DOHH2 (cell line): ENCODE measurements around the gene JOSD1.

Experiments
- H3F3A ChIP-seq: fragments of 200-600 bp; sonication (generic), shearing (Covaris generic); 2 replicates; pipeline ENCODE4 v1.6.0; 2016; ENCODE audit warnings: antibody characterized with exemption, mild to moderate bottlenecking; ENCODE audit not compliant: control insufficient read depth, insufficient read depth
- H3K27ac ChIP-seq: fragments of 200-600 bp; sonication (generic); 2 replicates; pipeline ENCODE4 v1.5.1; 2014; ENCODE audit warnings: low read depth, mild to moderate bottlenecking, low read length, moderate library complexity
- H3K27me3 ChIP-seq: fragments of 200-600 bp; sonication (generic); 2 replicates; pipeline ENCODE4 v1.6.1; 2014; ENCODE audit warnings: mild to moderate bottlenecking, low read length, mixed read lengths; ENCODE audit not compliant: control insufficient read depth
- H3K36me3 ChIP-seq: fragments of 200-600 bp; sonication (generic); 2 replicates; pipeline ENCODE4 v1.6.1; 2014; ENCODE audit warnings: mild to moderate bottlenecking, low read length, moderate library complexity, mixed read lengths; ENCODE audit not compliant: control insufficient read depth
- H3K4me1 ChIP-seq: fragments of 200-600 bp; sonication (generic); 2 replicates; pipeline ENCODE4 v1.6.1; 2014; ENCODE audit warnings: mild to moderate bottlenecking, low read length, mixed read lengths; ENCODE audit not compliant: control insufficient read depth
- H3K4me2 ChIP-seq: fragments of 200-600 bp; sonication (generic); 2 replicates; pipeline ENCODE4 v1.6.0; 2014; ENCODE audit warnings: mild to moderate bottlenecking, low read length, moderate library complexity
- H3K4me3 ChIP-seq: fragments of 200-600 bp; sonication (generic); 2 replicates; pipeline ENCODE4 v1.5.1; 2014; ENCODE audit warnings: mild to moderate bottlenecking, low read length, mixed read lengths
- H3K79me2 ChIP-seq: fragments of 200-600 bp; sonication (generic); 2 replicates; pipeline ENCODE4 v1.6.1; 2014; ENCODE audit warnings: mild to moderate bottlenecking, low read length, mixed read lengths; ENCODE audit not compliant: control insufficient read depth
- H3K9me2 ChIP-seq: fragments of 200-600 bp; sonication (generic); replicated peaks from 2 replicates; pipeline ENCODE4 v1.6.1; 2014; ENCODE audit warnings: mild to moderate bottlenecking, low read length, mixed read lengths; ENCODE audit not compliant: control insufficient read depth
- H3K9me3 ChIP-seq: fragments of 200-600 bp; sonication (generic); 2 replicates; pipeline ENCODE4 v1.6.1; 2014; ENCODE audit warnings: antibody characterized with exemption, low read length, mixed read lengths; ENCODE audit not compliant: control insufficient read depth, insufficient read depth
- H4K20me1 ChIP-seq: fragments of 200-600 bp; sonication (generic); 2 replicates; pipeline ENCODE4 v1.6.0; 2014; ENCODE audit warnings: low read depth, mild to moderate bottlenecking, antibody characterized with exemption, low read length, moderate library complexity; ENCODE audit not compliant: control insufficient read depth, insufficient read depth
- CTCF ChIP-seq: fragments of 200-600 bp; sonication (generic); IDR thresholded peaks from one replicate; pipeline ENCODE4 v1.5.1; 2014; ENCODE audit warnings: antibody characterized with exemption, mild to moderate bottlenecking, low read depth, low read length; ENCODE audit not compliant: poor library complexity, severe bottlenecking
- EZH2phosphoT487 ChIP-seq: fragments of 200-600 bp; sonication (generic); IDR thresholded peaks from 2 replicates; pipeline ENCODE4 v1.6.1; 2017; ENCODE audit warnings: borderline replicate concordance, mild to moderate bottlenecking, antibody characterized with exemption, low read length, moderate library complexity, mixed read lengths

JOSD1 gene

DNA sequence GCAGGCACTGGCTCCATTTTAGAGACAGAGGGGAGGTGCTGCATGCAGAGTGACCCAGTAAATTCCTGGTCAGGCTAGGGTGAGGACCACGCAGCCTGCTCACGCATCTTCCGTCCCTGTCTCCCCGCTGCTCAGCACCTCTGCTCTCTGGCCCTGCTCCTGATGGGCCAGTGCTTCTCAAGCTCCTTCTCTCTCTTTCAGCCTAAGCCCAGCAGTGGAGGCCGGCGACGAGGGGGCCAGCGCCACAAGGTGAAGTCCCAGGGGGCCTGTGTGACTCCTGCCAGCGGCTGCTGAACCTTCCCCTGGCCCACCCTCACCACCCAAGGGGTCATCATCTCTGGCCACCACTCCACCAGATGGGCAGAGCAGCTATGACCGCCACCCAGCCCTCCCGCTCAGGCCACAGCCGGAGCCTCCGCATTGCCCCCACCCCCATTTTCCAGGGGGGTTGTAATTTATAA is 29.7 kb upstream of the JOSD1 start:
- TF ChIP-seq CTCF (no peak), EZH2phosphoT487 (no peak)
- Histone ChIP-seq H3K36me3 (peaks cover 93% of the 10 kb centered on the region), H3K9me2 (no peaks in the 10 kb centered on the region), H3K27ac (no peak overlapping the region), H3K4me2 (no peak overlapping the region), H3K79me2 (no peaks in the 10 kb centered on the region), H3K27me3 (no peaks in the 10 kb centered on the region), H3F3A (no peaks in the 10 kb centered on the region; the same call in 1 of the 2 replicates), H4K20me1 (no peaks in the 10 kb centered on the region), H3K9me3 (no peaks in the 10 kb centered on the region), H3K4me3 (no peak overlapping the region), H3K4me1 (no peaks in the 10 kb centered on the region)

- Histone ChIP-seq H3K4me3 (no peak overlapping the region), H3K9me2 (no peaks in the 10 kb centered on the region), H3K79me2 (no peaks in the 10 kb centered on the region), H3K36me3 (peaks cover 93% of the 10 kb centered on the region), H3F3A (no peaks in the 10 kb centered on the region; the same call in 1 of the 2 replicates), H4K20me1 (no peaks in the 10 kb centered on the region), H3K27ac (no peak overlapping the region), H3K4me1 (no peaks in the 10 kb centered on the region), H3K27me3 (no peaks in the 10 kb centered on the region), H3K9me3 (no peaks in the 10 kb centered on the region), H3K4me2 (no peak overlapping the region)
- TF ChIP-seq CTCF (no peak), EZH2phosphoT487 (no peak)
Observed at GRCh38 chr22:38729946-38730345, 29.2 kb upstream of the JOSD1 start.

DNA sequence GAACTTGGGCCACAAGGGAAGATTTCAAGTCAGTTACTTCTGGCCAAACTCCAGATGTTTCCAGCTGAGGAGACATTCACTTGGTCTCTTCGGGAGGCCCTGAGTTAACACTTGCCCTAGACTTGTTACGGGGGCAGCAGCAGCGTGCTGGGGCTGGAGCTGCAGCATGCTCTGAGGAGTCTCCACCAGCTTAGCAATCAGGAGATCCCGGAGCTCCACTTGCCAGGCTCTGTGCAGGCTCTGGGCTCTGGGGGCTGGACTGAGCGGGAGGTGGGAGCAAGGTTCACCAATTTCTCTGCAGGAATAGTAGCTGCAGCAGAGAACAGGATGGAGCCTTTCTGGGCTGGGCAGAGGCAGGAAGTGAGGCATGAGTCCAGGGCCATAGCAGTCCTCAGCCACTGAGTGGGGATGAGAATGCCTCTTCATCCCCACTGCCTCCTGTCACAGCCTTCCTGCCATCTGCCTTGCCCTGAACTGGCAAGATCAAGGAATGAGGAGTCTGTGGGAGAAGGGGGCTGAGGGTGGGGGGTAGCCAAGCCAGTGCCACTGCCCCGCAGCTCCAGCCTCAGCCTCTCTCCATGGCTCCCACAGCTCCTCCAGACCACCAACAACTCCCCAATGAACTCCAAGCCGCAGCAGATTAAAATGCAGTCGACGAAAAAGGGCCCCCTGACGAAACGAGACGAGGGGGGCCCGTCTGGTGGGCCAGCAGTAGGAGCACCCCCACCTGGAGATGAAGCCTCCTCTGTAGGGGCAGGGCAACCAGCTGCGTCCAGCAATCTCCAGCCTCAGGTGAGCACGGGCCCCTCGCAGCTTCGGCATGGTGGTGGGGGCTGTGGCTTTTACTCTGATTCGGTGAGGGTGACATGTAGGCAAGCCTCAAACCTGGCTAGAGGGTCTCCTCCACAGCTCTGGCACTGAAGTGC is 28.4 kb upstream of the JOSD1 start:
- H3K27me3 ChIP-seq: no peaks in the 10 kb centered on the region
- H3K27ac ChIP-seq: no peak overlapping the region
- no peak overlapping the region for H3K4me3 ChIP-seq
- H3K9me2 ChIP-seq: no peaks in the 10 kb centered on the region
- peaks cover 93% of the 10 kb centered on the region for H3K36me3 ChIP-seq
- no peaks in the 10 kb centered on the region for H4K20me1 ChIP-seq
- H3K4me2 ChIP-seq: no peak overlapping the region
- H3F3A ChIP-seq: peaks cover 3% of the 10 kb centered on the region
- no peaks in the 10 kb centered on the region for H3K9me3 ChIP-seq
- TF ChIP-seq EZH2phosphoT487 (no peak), CTCF (no peak)
- H3K79me2 ChIP-seq: no peaks in the 10 kb centered on the region
- no peaks in the 10 kb centered on the region for H3K4me1 ChIP-seq
